HepG2 (cell line): ENCODE measurements around the gene FSIP1. TPM values are rescaled to one million over a fixed set of nuclear protein-coding genes. Genes with fewer than 3 reads are reported as not detected.

Experiments used
- ATAC-seq: fragments of 200-7000 bp; cut with Tn5 transposase; 3 replicates; pipeline ENCODE4 v1.9.1; 2020; ENCODE audit warnings: mild to moderate bottlenecking, moderate library complexity
- BruUV-seq: library from RNA; stranded (reverse); fragments of 400-500 nt; replicated peaks from 2 replicates; lab custom pipeline; 2021; lab: Mats Ljungman, UMichigan
- CTCF ChIA-PET: fragments of 300-600 bp; formaldehyde crosslinking; extraction: SDS; loops from one replicate; lab custom pipeline; 2021; ENCODE audit warnings: low total read pairs, inconsistent platforms, low intra/inter-chr PET ratio; lab: Yijun Ruan, JAX
- POLR2A ChIA-PET: fragments of 350-600 bp; sonication (Branson Sonifier 250); formaldehyde crosslinking; loops from one replicate; lab custom pipeline; 2020; ENCODE audit warnings: antibody characterized with exemption, inconsistent platforms; lab: Yijun Ruan, JAX
- DNase-seq: peaks from one replicate; pipeline ENCODE4 v3.0.0-alpha.2; 2015; ENCODE audit warnings: low spot score
- FAIRE-seq: peaks from 3 replicates; lab custom pipeline; 2011; peaks lifted over from hg19 to GRCh38; lab: Jason Lieb, UNC
- H2AFZ ChIP-seq: one replicate; pipeline ENCODE4 v1.6.1; 2011; ENCODE audit warnings: low read length, inconsistent platforms
- H3K27ac ChIP-seq: fragments of 300-600 bp; 3 replicates; pipeline ENCODE4 v1.8.0; 2011; ENCODE audit warnings: mixed run types, mild to moderate bottlenecking, mixed read lengths, low read length, inconsistent platforms; ENCODE audit not compliant: insufficient read depth; ENCODE audit errors: extremely low read length
- H3K27me3 ChIP-seq, 2 experiments: fragments of 200-600 bp in 1 of 2; 2 replicates in 1 of 2; 3 replicates in 1 of 2; pipeline versions ENCODE4 v1.6.0 to v1.8.0; 2011; ENCODE audit warnings: low read length in 2 of 2, mild to moderate bottlenecking in 2 of 2, moderate library complexity in 2 of 2, inconsistent platforms in 1 of 2; ENCODE audit not compliant: insufficient read depth in 2 of 2, control insufficient read depth in 1 of 2
- H3K36me3 ChIP-seq, 2 experiments: fragments of 200-600 bp in 1 of 2; replicated peaks in 1 of 2; 2 replicates in 1 of 2; 3 replicates in 1 of 2; pipeline versions ENCODE4 v1.5.1 to v1.8.0; 2011; ENCODE audit warnings: low read length in 2 of 2, inconsistent platforms in 1 of 2; ENCODE audit not compliant: insufficient read depth in 2 of 2, control insufficient read depth in 1 of 2
- H3K4me1 ChIP-seq: 2 replicates; pipeline ENCODE4 v1.5.1; 2012; ENCODE audit warnings: low read length, inconsistent platforms; ENCODE audit not compliant: insufficient read depth
- H3K4me2 ChIP-seq: 2 replicates; pipeline ENCODE4 v1.6.0; 2011; ENCODE audit warnings: low read depth, low read length, inconsistent platforms
- H3K4me3 ChIP-seq, 3 experiments: fragments of 200-600 bp in 1 of 3; sonication (generic), shearing (Covaris generic) in 1 of 3; replicated peaks in 1 of 3; 2 replicates each; pipeline ENCODE4 v1.5.1; 2011 to 2016; ENCODE audit warnings: low read length in 3 of 3, inconsistent platforms in 2 of 3, low read depth in 2 of 3, mild to moderate bottlenecking in 2 of 3, control low read depth in 1 of 3, mixed read lengths in 1 of 3; ENCODE audit not compliant: insufficient read depth in 1 of 3
- H3K79me2 ChIP-seq: one replicate; pipeline ENCODE4 v1.6.1; 2011; ENCODE audit warnings: low read length, inconsistent platforms; ENCODE audit not compliant: insufficient read depth
- H3K9ac ChIP-seq: 2 replicates; pipeline ENCODE4 v1.6.0; 2011; ENCODE audit warnings: mild to moderate bottlenecking, low read depth, low read length, inconsistent platforms; ENCODE audit not compliant: insufficient read depth
- H3K9me3 ChIP-seq: 2 replicates; pipeline ENCODE4 v1.5.1; 2012; ENCODE audit warnings: mild to moderate bottlenecking, low read length
- H4K20me1 ChIP-seq: 2 replicates; pipeline ENCODE4 v1.6.0; 2011; ENCODE audit warnings: inconsistent platforms, mild to moderate bottlenecking, low read length, moderate library complexity; ENCODE audit not compliant: insufficient read depth
- CEBPB ChIP-seq: IDR thresholded peaks from 2 replicates; pipeline ENCODE4 v1.6.1; 2011; ENCODE audit warnings: low read depth, low read length, improper control_type of control experiment, borderline replicate concordance
- HNF4A ChIP-seq: sonication (generic); formaldehyde crosslinking; IDR thresholded peaks from 2 replicates; pipeline ENCODE4 v1.4.0; 2020; ENCODE audit warnings: missing genetic modification reagents
- RFXANK ChIP-seq: IDR thresholded peaks from 2 replicates; pipeline ENCODE4 v1.6.1; 2016
- SNAPC2 ChIP-seq: sonication (generic); formaldehyde crosslinking; IDR thresholded peaks from 2 replicates; pipeline ENCODE4 v1.8.1; 2022; ENCODE audit warnings: mild to moderate bottlenecking, missing genetic modification reagents
- ZMYM4 ChIP-seq: sonication (generic); formaldehyde crosslinking; IDR thresholded peaks from 2 replicates; pipeline ENCODE4 v1.8.1; 2023; ENCODE audit warnings: mild to moderate bottlenecking, missing genetic modification reagents
- ZNF260 ChIP-seq: sonication (generic); formaldehyde crosslinking; IDR thresholded peaks from 2 replicates; pipeline ENCODE4 v1.4.0; 2020; ENCODE audit warnings: missing genetic modification reagents, low read depth, mild to moderate bottlenecking, borderline replicate concordance
- ZNF569 ChIP-seq: sonication (generic); formaldehyde crosslinking; IDR thresholded peaks from 2 replicates; pipeline ENCODE4 v1.5.0; 2020; ENCODE audit warnings: mild to moderate bottlenecking, missing genetic modification reagents, moderate library complexity, borderline replicate concordance
- ZNF644 ChIP-seq: IDR thresholded peaks from 2 replicates; pipeline ENCODE4 v1.6.1; 2016; ENCODE audit warnings: low read depth
- ZNF792 ChIP-seq: IDR thresholded peaks from 2 replicates; pipeline ENCODE4 v1.6.1; 2016
- WGBS: methylation state at CpG from one replicate; pipeline ENCODE4 v1.1.6; 2017; ENCODE audit warnings: low lambda C conversion rate; 5-methylcytosine and 5-hydroxymethylcytosine counted together
- in situ Hi-C: cut with HindIII; loops from 2 replicates; pipeline ENCODE4 v1.10.0; 2017; ENCODE audit warnings: low pct_unique_long_range_greater_than_20kb; ENCODE audit not compliant: extremely low pct_ligation_motif_present
- intact Hi-C: fragments of 100-400 bp; cut with micrococcal nuclease; formaldehyde crosslinking; loops from one replicate; pipeline ENCODE4 v1.10.0; 2022; ENCODE audit not compliant: unreplicated experiment
- polyA plus RNA-seq, 8 experiments: library from polyadenylated mRNA; depleted of rRNA in 3 of 8; stranded (reverse) in 7 of 8; unstranded in 1 of 8; fragments of >200 nt; fragmentation: Illumina TruSeq in 4 of 8; extraction: Trizol in 4 of 8; gene quantifications; 2 replicates each; pipeline versions ENCODE4 v1.2.1 to v1.2.3, GENCODE V29; 2011 to 2016; ENCODE audit warnings: low read depth in 4 of 8, missing spikeins in 1 of 8, mixed read lengths in 1 of 8; ENCODE audit not compliant: insufficient read depth in 1 of 8
- total RNA-seq, 5 experiments: library from RNA; depleted of rRNA; stranded (reverse); fragments of >200 nt; fragmentation: Illumina TruSeq; extraction: Trizol; gene quantifications; 2 replicates each; pipeline ENCODE4 v1.2.3, GENCODE V29; 2016; ENCODE audit warnings: low read depth in 1 of 5
- TF ChIP-seq, protein P1 (sequence below): IDR thresholded peaks from 2 replicates; pipeline ENCODE4 v1.4.0; 2020; ENCODE audit warnings: mild to moderate bottlenecking, missing genetic modification reagents
- TF ChIP-seq, protein P2 (sequence below): sonication (generic); formaldehyde crosslinking; IDR thresholded peaks from 2 replicates; pipeline ENCODE4 v1.5.0; 2020; ENCODE audit warnings: missing genetic modification reagents
- TF ChIP-seq, protein P3 (sequence below): sonication (generic); formaldehyde crosslinking; conservative IDR thresholded peaks from 2 replicates; pipeline ENCODE4 v1.4.0; 2020; ENCODE audit warnings: mild to moderate bottlenecking, missing genetic modification reagents, moderate library complexity

Gene FSIP1
- total and polyA plus RNA-seq, 2 of the 13 experiments (the other 11 are each of a cell fraction or from before 2014, with no cell fraction given), result 0.18 TPM; not detected in 1

DNA sequence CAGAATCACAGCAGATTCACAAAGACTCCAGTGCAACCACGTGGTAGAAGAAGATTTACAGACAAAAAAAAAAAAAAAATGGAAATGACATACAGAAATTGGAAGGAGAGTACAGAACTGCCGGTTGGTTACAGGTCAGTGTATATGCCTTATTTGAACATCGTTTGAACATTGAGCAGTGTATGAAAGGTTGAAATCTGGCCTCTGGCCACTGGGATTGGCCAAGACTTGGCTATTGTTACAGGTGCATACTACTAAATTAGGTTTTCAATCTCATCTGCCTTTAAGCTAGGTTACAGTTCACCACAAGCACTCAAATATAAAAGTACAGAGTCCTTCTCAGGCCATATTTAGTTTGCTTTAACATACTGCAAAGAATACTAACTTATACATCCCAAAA lies 142.0 kb downstream of the FSIP1 start:
- no peak overlapping the region for H3K4me3 ChIP-seq

GRCh38 chr15:39639037-39639436 lies 143.6 kb downstream of the FSIP1 start:
- no peaks in the 10 kb centered on the region for H3K9me3 ChIP-seq
- intact Hi-C loops (no loop called here), in situ Hi-C loops (no loop called here)
- H3K27me3 ChIP-seq, result no peaks in the 10 kb centered on the region
- no peak overlapping the region for H2AFZ ChIP-seq
- CTCF ChIA-PET, result no interaction called here
- no TSS peak for BruUV-seq
- no peaks in the 10 kb centered on the region for H4K20me1 ChIP-seq
- H3K4me1 ChIP-seq, result peaks cover 33% of the 10 kb centered on the region
- no peak overlapping the region for H3K9ac ChIP-seq
- POLR2A ChIA-PET, result no interaction called here
- no peak overlapping the region for H3K27ac ChIP-seq
- 4% methylated on average over 1 of the region's 1 CpG for WGBS
- FAIRE-seq (peak; percentile 83), DNase-seq (peak; percentile 51), ATAC-seq (peak; percentile 75)
- no peaks in the 10 kb centered on the region for H3K36me3 ChIP-seq
- H3K79me2 ChIP-seq, result no peaks in the 10 kb centered on the region
- no peak overlapping the region; a peak in 1 of 6 replicates for H3K4me3 ChIP-seq
- H3K4me2 ChIP-seq, result peak overlapping the region; percentile 15; the same call in 1 of the 2 replicates
- peak; percentile 83 for TF ChIP-seq ZNF644 (CRISPR knock-in tag)
- TF ChIP-seq, protein P1, sequence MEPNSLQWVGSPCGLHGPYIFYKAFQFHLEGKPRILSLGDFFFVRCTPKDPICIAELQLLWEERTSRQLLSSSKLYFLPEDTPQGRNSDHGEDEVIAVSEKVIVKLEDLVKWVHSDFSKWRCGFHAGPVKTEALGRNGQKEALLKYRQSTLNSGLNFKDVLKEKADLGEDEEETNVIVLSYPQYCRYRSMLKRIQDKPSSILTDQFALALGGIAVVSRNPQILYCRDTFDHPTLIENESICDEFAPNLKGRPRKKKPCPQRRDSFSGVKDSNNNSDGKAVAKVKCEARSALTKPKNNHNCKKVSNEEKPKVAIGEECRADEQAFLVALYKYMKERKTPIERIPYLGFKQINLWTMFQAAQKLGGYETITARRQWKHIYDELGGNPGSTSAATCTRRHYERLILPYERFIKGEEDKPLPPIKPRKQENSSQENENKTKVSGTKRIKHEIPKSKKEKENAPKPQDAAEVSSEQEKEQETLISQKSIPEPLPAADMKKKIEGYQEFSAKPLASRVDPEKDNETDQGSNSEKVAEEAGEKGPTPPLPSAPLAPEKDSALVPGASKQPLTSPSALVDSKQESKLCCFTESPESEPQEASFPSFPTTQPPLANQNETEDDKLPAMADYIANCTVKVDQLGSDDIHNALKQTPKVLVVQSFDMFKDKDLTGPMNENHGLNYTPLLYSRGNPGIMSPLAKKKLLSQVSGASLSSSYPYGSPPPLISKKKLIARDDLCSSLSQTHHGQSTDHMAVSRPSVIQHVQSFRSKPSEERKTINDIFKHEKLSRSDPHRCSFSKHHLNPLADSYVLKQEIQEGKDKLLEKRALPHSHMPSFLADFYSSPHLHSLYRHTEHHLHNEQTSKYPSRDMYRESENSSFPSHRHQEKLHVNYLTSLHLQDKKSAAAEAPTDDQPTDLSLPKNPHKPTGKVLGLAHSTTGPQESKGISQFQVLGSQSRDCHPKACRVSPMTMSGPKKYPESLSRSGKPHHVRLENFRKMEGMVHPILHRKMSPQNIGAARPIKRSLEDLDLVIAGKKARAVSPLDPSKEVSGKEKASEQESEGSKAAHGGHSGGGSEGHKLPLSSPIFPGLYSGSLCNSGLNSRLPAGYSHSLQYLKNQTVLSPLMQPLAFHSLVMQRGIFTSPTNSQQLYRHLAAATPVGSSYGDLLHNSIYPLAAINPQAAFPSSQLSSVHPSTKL, result 0 out of 2 replicates have a peak, but pooled peaks have one; percentile 13
- TF ChIP-seq ZNF792, result peak; percentile 95
- no peak for TF ChIP-seq RFXANK (CRISPR knock-in tag)
- TF ChIP-seq ZNF260 (CRISPR knock-in tag), result no peak
- TF ChIP-seq, protein P2, sequence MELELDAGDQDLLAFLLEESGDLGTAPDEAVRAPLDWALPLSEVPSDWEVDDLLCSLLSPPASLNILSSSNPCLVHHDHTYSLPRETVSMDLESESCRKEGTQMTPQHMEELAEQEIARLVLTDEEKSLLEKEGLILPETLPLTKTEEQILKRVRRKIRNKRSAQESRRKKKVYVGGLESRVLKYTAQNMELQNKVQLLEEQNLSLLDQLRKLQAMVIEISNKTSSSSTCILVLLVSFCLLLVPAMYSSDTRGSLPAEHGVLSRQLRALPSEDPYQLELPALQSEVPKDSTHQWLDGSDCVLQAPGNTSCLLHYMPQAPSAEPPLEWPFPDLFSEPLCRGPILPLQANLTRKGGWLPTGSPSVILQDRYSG, result no peak
- peak; percentile 45; the same call in 1 of the 2 replicates for TF ChIP-seq ZMYM4 (CRISPR knock-in tag)
- TF ChIP-seq, protein P3, sequence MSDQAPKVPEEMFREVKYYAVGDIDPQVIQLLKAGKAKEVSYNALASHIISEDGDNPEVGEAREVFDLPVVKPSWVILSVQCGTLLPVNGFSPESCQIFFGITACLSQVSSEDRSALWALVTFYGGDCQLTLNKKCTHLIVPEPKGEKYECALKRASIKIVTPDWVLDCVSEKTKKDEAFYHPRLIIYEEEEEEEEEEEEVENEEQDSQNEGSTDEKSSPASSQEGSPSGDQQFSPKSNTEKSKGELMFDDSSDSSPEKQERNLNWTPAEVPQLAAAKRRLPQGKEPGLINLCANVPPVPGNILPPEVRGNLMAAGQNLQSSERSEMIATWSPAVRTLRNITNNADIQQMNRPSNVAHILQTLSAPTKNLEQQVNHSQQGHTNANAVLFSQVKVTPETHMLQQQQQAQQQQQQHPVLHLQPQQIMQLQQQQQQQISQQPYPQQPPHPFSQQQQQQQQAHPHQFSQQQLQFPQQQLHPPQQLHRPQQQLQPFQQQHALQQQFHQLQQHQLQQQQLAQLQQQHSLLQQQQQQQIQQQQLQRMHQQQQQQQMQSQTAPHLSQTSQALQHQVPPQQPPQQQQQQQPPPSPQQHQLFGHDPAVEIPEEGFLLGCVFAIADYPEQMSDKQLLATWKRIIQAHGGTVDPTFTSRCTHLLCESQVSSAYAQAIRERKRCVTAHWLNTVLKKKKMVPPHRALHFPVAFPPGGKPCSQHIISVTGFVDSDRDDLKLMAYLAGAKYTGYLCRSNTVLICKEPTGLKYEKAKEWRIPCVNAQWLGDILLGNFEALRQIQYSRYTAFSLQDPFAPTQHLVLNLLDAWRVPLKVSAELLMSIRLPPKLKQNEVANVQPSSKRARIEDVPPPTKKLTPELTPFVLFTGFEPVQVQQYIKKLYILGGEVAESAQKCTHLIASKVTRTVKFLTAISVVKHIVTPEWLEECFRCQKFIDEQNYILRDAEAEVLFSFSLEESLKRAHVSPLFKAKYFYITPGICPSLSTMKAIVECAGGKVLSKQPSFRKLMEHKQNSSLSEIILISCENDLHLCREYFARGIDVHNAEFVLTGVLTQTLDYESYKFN, result peak; percentile 51
- TF ChIP-seq ZNF569 (CRISPR knock-in tag), result no peak

More for the DNA sequence above, 142.0 kb downstream of the FSIP1 start:
- H3K9me3 ChIP-seq, result no peaks in the 10 kb centered on the region
- no peak overlapping the region for H3K9ac ChIP-seq
- POLR2A ChIA-PET, result no interaction called here
- intact Hi-C loops, result no loop called here
- H2AFZ ChIP-seq, result no peak overlapping the region
- no peaks in the 10 kb centered on the region for H4K20me1 ChIP-seq
- FAIRE-seq, result no peak
- ATAC-seq, result peak; percentile 39; the same call in 1 of the 3 replicates
- CTCF ChIA-PET, result no interaction called here
- no peaks in the 10 kb centered on the region for H3K36me3 ChIP-seq
- no peak overlapping the region for H3K27ac ChIP-seq
- H3K4me2 ChIP-seq, result no peak overlapping the region
- H3K27me3 ChIP-seq, result no peaks in the 10 kb centered on the region
- no peak for TF ChIP-seq SNAPC2 (CRISPR knock-in tag)
- TF ChIP-seq HNF4A (CRISPR knock-in tag), result peak; percentile 37; the same call in 1 of the 2 replicates
- TF ChIP-seq CEBPB, result peak; percentile 21; the same call in 1 of the 2 replicates
- 12% methylated on average over 3 of the region's 3 CpGs for WGBS
- in situ Hi-C loops, result no loop called here
- no peaks in the 10 kb centered on the region for H3K79me2 ChIP-seq
- no TSS peak for BruUV-seq
- H3K4me1 ChIP-seq, result peaks cover 43% of the 10 kb centered on the region
- DNase-seq, result no peak
